ENCODE results near the gene PGBD5.
A peak's percentile ranks its signal among the peaks of the same experiment; 100 is the strongest.
"Not testable (repeated sequence)": the region's sequence is repeated elsewhere in the genome, so short reads cannot be mapped to it uniquely, and the experiment has no call there.

PGBD5 gene, protein sequence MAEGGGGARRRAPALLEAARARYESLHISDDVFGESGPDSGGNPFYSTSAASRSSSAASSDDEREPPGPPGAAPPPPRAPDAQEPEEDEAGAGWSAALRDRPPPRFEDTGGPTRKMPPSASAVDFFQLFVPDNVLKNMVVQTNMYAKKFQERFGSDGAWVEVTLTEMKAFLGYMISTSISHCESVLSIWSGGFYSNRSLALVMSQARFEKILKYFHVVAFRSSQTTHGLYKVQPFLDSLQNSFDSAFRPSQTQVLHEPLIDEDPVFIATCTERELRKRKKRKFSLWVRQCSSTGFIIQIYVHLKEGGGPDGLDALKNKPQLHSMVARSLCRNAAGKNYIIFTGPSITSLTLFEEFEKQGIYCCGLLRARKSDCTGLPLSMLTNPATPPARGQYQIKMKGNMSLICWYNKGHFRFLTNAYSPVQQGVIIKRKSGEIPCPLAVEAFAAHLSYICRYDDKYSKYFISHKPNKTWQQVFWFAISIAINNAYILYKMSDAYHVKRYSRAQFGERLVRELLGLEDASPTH

GRCh38 chr1:230426246-230427093 lies at the start of gene PGBD5:
TSS of gene PGBD5 (minus strand) at chr1:230426332. CDS start at chr1:230425928, 404 bp downstream.
- DNase-seq = peak; percentile 91

GRCh38 chr1:230474924-230475323 lies 48.8 kb upstream of the PGBD5 start:
- DNase-seq = not testable (repeated sequence)

- not testable (repeated sequence) for DNase-seq
Observed at GRCh38 chr1:230470750-230471149, 44.6 kb upstream of the PGBD5 start.

DNA sequence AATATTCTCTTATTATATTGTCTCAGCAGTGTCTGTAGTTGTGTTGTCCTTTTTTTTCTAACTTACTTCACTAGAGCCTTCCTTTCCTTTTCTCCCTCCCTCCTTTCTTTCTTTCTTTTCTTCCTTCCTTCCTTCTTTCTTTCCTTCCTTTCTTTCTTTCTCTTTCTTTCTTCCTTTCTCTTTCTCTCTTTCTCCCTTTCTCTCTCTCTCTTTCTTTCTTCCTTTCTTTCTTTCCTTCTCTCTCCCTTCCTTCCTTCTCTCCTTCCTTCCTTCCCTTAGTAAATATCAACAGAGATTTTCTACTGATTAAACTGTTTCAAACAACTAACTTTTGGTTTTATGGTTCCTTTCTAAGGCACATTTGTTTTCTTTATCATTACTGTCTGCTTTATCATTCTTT lies 43.1 kb upstream of the PGBD5 start:
- DNase-seq = no peak

DNA sequence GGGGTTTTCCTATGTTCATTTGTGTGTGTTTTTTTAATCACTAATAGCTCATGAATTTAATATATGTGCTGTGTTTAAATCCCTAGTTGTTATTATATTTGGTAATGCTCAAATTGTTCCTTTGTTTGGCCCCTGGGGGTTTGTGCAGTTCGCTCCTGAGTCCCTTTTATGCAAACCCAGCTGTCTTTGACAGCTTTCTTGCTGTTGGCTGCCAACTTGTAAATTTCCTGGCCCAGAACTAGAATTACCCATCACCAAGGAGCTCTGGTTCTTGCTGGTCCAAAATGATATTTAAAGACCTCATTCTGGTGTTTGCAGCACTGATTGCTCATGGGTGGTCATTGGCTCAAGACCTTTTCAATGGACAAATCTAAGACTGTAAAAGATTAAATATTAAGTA lies 39.6 kb upstream of the PGBD5 start:
- DNase-seq = peak in 1 of 2 experiments; percentile 35

DNA sequence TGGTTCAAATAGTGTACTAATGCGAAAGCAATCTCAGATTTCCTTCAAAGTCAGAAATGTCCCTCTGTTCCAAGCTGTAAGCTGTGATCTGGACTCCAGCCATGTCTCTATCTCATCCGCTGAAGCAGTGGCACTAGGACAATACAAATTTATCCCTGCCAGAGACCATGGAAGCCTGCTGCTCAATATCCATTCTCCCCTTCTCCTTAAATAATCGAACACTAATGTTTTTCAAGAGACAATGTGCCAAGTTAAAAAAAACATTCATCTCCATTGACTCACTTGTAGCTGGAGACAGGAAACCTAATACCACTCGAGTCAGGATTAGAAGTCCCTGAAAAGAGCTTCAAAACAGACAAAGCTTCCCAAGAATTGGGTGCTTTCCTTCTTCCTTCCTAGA lies 38.5 kb upstream of the PGBD5 start:
- no peak for DNase-seq

GRCh38 chr1:230463760-230464159 lies 37.6 kb upstream of the PGBD5 start:
- DNase-seq = no peak

- no peak for DNase-seq
Observed at GRCh38 chr1:230463326-230463725, 37.2 kb upstream of the PGBD5 start.

DNA sequence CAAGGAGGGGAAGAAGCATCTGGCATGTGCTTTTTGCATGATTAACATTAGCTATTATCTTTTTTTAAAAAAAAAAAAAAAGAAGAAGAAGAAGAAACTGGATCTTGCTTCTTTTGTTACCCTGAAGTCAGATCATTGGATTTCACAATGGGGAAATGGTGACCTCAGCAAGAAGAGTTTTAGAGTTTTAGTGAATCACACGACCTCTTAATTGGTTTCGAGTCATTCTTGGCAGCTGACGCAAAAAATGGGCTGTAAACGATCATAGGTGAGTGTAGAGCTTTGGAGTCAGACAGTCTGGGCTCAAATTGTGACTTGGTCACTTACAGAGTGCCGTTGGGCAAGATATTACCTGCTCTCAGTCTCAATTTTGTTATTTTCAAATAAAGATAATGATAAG lies 33.3 kb upstream of the PGBD5 start:
- DNase-seq = peak in 1 of 2 experiments; percentile 7

- DNase-seq = no peak
Observed at GRCh38 chr1:230458509-230458908, 32.4 kb upstream of the PGBD5 start.

DNA sequence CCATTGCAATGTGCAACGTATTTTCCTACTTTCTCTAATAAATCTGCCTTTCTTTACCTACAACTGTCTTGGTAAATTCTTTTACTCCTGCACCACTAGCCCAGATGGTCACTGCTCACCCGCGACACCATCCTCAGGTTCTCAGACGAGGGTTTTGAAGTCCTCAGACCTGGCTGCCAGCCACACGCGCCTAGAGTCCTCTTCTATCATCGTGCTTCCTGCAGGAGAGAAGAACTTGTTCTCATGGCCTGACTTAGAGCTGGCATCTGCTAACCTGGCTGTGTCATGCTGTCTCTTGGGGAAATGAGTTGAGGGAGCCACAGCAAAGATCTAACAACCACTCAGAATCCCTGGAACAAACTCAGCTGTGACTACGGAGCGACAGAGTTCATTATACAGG lies 30.3 kb upstream of the PGBD5 start:
- no peak for DNase-seq

- DNase-seq = no peak
Observed at GRCh38 chr1:230455291-230455690, 29.2 kb upstream of the PGBD5 start.

GRCh38 chr1:230453377-230453776 lies 27.2 kb upstream of the PGBD5 start:
- DNase-seq = no peak

GRCh38 chr1:230441183-230442029 lies 15.3 kb upstream of the PGBD5 start:
- DNase-seq = no peak

DNA sequence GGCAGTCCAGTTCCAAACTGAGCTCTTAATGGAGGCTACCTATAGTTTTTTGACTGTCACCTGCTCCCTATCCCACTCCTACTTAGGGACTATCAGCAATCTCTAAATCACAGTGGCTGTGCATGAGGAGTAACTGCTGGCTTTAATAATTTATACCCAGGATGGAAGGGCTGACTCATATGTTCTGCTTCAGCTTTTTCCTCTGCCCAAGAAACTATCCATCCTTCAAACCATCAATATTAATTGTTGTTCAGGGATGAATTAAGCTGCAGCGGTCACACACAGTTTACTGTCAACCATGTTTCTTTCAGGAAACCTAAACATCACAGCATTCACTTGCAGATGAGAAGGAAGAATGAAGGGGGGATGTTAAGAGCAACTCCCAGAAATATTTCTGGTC lies 9.0 kb upstream of the PGBD5 start:
- no peak for DNase-seq

GRCh38 chr1:230431527-230431926 lies 5.4 kb upstream of the PGBD5 start:
- no peak for DNase-seq

DNA sequence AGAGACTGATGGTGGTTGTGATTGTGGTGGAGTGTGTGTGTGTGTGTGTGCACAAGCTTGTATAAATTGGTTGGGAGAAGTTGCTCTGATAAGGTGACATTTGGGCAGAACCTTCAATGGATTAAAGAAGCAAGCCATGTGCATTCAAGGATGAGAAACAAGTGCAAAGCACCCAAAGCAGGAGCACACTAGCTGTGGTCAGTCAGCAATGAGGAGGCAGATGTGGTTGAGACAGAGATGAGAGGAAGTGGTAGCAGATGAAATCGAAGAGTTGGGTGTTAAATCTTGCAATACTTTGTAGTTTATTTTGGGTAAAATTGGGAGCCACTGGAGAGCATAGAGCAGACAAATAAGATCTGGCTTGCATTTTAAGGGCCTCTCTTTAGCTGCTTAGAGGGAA lies 4.4 kb upstream of the PGBD5 start:
- DNase-seq = no peak

GRCh38 chr1:230429067-230429735 lies 3.1 kb upstream of the PGBD5 start:
- DNase-seq = no peak

- no peak for DNase-seq
Observed at GRCh38 chr1:230427981-230428380, 1.8 kb upstream of the PGBD5 start.

GRCh38 chr1:230427094-230427876 lies 1.2 kb upstream of the PGBD5 start:
- no peak for DNase-seq
